H1 (cell line): Measurements from ENCODE around the gene UGT1A7. TPM values are rescaled to one million over a fixed set of nuclear protein-coding genes. Genes with fewer than 3 reads are reported as not detected.

Experiments
- BACH1 ChIP-seq: IDR thresholded peaks from 2 replicates; pipeline ENCODE4 v1.6.1; 2012; ENCODE audit warnings: low read length, improper control_type of control experiment
- JUN ChIP-seq: IDR thresholded peaks from 2 replicates; pipeline ENCODE4 v1.6.1; 2011; ENCODE audit warnings: low read depth, mild to moderate bottlenecking, improper control_type of control experiment, low read length
- PHF8 ChIP-seq: fragments of 200-600 bp; sonication (generic); conservative IDR thresholded peaks from 2 replicates; pipeline ENCODE4 v1.7.1; 2012; ENCODE audit warnings: low read depth, mild to moderate bottlenecking, inconsistent platforms, low read length, moderate library complexity
- POU5F1 ChIP-seq: IDR thresholded peaks from 2 replicates; pipeline ENCODE4 v1.6.1; 2011; ENCODE audit warnings: low read depth, mild to moderate bottlenecking, low read length, moderate library complexity
- TAF7 ChIP-seq: optimal IDR thresholded peaks from 2 replicates; pipeline ENCODE3; 2011; ENCODE audit warnings: low read depth, mild to moderate bottlenecking, inconsistent platforms, low read length, moderate library complexity, borderline replicate concordance
- TEAD4 ChIP-seq: IDR thresholded peaks from 2 replicates; pipeline ENCODE4 v1.6.1; 2012; ENCODE audit warnings: low read depth, low read length, inconsistent platforms, mixed read lengths
- polyA plus RNA-seq, 7 experiments: library from polyadenylated mRNA; depleted of rRNA in 3 of 7; stranded (reverse) in 5 of 7; unstranded in 2 of 7; fragments of >200 nt in 5 of 7; fragments of 200-250 nt in 2 of 7; gene quantifications; 1 replicate in 5 of 7; 2 replicates in 1 of 7; 4 replicates in 1 of 7; pipeline versions ENCODE4 v1.2.1 to v1.2.3, GENCODE V29; 2011 to 2013; ENCODE audit warnings: missing spikeins in 2 of 7, mixed read lengths in 2 of 7
- total RNA-seq: library from RNA; stranded (reverse); fragmentation: NEBNext Ultra II Directional; extraction: Animal tissue kit (Norgen Biotek cat#: 25700); gene quantifications from 2 replicates; pipeline ENCODE4 v1.2.1, GENCODE V29; 2021
- TF ChIP-seq, protein P1 (sequence below): IDR thresholded peaks from 2 replicates; pipeline ENCODE4 v1.6.1; 2012; ENCODE audit warnings: low read length, inconsistent platforms

The UGT1A7 gene
- total and polyA plus RNA-seq, 2 of the 8 experiments (the other 6 are each of a cell fraction or from before 2014, with no cell fraction given), result not detected

DNA sequence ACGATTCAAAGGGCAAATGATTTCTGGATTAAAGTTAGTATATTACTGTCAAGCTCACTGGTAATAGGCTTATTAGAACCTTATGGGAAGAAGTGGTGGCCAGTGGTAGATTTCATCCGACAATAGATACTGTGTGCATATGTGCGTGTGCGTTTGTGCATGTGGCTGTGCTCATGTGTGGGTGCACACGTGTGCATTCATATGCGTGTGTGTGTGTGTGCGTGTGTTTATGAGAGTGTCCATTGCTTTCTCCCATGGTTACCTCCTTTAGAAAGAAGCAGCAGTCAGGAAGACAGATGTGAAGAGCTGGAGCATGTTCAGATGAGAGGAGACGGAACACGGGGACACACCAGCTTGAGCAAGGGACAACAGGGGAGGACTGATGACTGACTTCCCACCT lies 87.6 kb downstream of the UGT1A7 start (continued):
- TF ChIP-seq, protein P1, sequence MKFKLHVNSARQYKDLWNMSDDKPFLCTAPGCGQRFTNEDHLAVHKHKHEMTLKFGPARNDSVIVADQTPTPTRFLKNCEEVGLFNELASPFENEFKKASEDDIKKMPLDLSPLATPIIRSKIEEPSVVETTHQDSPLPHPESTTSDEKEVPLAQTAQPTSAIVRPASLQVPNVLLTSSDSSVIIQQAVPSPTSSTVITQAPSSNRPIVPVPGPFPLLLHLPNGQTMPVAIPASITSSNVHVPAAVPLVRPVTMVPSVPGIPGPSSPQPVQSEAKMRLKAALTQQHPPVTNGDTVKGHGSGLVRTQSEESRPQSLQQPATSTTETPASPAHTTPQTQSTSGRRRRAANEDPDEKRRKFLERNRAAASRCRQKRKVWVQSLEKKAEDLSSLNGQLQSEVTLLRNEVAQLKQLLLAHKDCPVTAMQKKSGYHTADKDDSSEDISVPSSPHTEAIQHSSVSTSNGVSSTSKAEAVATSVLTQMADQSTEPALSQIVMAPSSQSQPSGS, result no peak
- TF ChIP-seq POU5F1 (no peak), PHF8 (no peak), BACH1 (no peak), JUN (no peak), TAF7 (no peak), TEAD4 (no peak)
